C4-2B (cell line): ENCODE measurements around the gene LRBA.
"Not testable (repeated sequence)": the region's sequence is repeated elsewhere in the genome, so short reads cannot be mapped to it uniquely, and the experiment has no call there.

Experiments used
- H3K27ac ChIP-seq: fragments of 450-650 bp; 2 replicates; pipeline ENCODE4 v1.5.1; 2017
- CTCF ChIP-seq: fragments of 450-650 bp; conservative IDR thresholded peaks from 2 replicates; pipeline ENCODE4 v1.5.1; 2017; ENCODE audit warnings: mild to moderate bottlenecking
- ZFX ChIP-seq: fragments of 450-650 bp; IDR thresholded peaks from 2 replicates; pipeline ENCODE4 v1.6.1; 2017

LRBA gene

GRCh38 chr4:150973626-150974251 is 41.3 kb downstream of the LRBA start:
- no peak for TF ChIP-seq CTCF
- no peak for TF ChIP-seq ZFX
- peak overlapping the region; percentile 37 for H3K27ac ChIP-seq

- TF ChIP-seq ZFX = no peak
- no peak for TF ChIP-seq CTCF
- no peak overlapping the region; the same call in 1 of the 2 replicates for H3K27ac ChIP-seq
These were observed 42.5 kb downstream of the LRBA start for GRCh38 chr4:150972592-150972991.

DNA sequence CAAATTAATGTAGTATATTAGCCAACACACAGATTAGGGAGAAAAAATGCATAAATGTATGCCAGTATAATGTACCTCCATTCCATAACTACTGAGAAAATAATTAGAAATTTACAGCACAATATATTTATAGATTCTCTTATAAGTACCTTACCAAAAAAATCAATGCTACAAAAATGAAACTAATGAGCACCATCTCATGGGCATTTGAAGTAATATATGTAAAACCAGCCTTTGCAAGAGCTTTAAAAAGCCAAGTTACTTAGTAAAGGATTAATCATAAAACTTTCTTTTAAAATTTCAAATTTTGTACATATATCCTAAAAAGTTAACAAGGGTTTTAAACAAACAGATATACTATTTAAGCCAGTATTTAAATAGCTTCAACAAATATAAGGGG is 43.2 kb downstream of the LRBA start:
- H3K27ac ChIP-seq = no peak overlapping the region
- TF ChIP-seq ZFX (no peak), CTCF (peak; percentile 20)

DNA sequence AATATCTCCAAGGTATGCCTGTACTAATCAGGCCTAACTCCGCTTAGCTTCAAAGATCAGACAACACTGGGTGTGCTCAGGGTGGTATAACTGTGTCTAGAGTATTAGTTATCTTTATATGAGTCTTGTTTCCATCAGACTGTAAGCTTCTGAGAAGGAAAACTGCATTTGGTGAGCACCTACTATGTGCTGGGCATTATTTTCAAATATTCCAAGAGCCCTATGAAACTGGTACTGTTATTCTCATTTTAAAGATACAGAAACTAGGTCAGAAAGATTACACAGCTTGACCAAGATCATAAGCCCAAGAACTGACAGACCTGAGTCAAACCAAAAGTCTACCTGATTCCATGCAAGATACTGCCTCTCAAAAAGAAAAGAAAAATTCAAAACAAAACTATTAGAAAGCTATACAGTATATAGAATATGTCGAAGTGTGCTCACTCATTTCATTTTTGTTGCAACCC is 44.4 kb downstream of the LRBA start:
- no peak overlapping the region for H3K27ac ChIP-seq
- no peak for TF ChIP-seq ZFX
- no peak for TF ChIP-seq CTCF

GRCh38 chr4:150964754-150965153 is 50.3 kb downstream of the LRBA start:
- H3K27ac ChIP-seq = no peak overlapping the region
- TF ChIP-seq ZFX (no peak), CTCF (no peak)

- not testable (repeated sequence) for H3K27ac ChIP-seq
These were observed 51.3 kb downstream of the LRBA start for GRCh38 chr4:150963602-150964345.

GRCh38 chr4:150962245-150962644 is 52.8 kb downstream of the LRBA start:
- TF ChIP-seq CTCF = no peak
- no peak for TF ChIP-seq ZFX
- no peak overlapping the region for H3K27ac ChIP-seq
